Panc1 (cell line): ENCODE measurements around the gene OTOL1. TPM values are rescaled to one million over a fixed set of nuclear protein-coding genes. Genes with fewer than 3 reads are reported as not detected.

Experiments
- total RNA-seq: library from RNA; stranded (reverse); gene quantifications from one replicate; pipeline ENCODE4 v1.2.1, GENCODE V29; 2021; ENCODE audit not compliant: unreplicated experiment

OTOL1 gene
- total RNA-seq, 1 experiment from 2014 or later = not detected

Other genes with a start within 250 kb of the OTOL1 start
- gene SPTSSB, start 125.3 kb upstream of the OTOL1 start, total RNA-seq = 3.7 TPM